Stromal cell of bone marrow (primary cell): Measurements from ENCODE around the gene CTNNA3.
"Not testable (repeated sequence)": the region's sequence is repeated elsewhere in the genome, so short reads cannot be mapped to it uniquely, and the experiment has no call there.

Source experiments
- DNase-seq: peaks from one replicate; pipeline ENCODE4 v3.0.0-alpha.2; 2012; ENCODE audit warnings: low read depth

CTNNA3 gene

GRCh38 chr10:67696029-67696428 lies at the start of gene CTNNA3:
CTNNA3 (minus strand) TSS chr10:67696195.
- DNase-seq: no peak

DNA sequence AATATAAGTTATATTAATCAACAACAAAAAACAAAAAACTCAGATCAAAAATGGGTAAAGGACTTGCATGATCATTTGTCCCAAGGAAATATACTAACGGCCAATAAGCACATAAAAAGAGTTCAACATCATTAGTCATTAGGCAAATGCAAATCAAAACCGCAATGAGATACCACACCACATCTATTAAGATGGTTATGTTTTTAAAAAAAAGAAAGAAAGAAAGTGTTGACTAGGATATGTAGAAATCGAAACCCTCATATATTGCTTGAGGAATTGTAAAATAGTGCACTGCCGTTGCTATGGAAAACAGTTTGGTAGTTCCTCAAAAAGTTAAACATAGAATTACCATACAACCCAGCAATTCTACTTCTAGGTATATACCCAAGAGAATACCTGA lies 39.4 kb upstream of the CTNNA3 start:
- DNase-seq: no peak

- DNase-seq: no peak
Measured at GRCh38 chr10:67733511-67733910, 37.5 kb upstream of the CTNNA3 start.

DNA sequence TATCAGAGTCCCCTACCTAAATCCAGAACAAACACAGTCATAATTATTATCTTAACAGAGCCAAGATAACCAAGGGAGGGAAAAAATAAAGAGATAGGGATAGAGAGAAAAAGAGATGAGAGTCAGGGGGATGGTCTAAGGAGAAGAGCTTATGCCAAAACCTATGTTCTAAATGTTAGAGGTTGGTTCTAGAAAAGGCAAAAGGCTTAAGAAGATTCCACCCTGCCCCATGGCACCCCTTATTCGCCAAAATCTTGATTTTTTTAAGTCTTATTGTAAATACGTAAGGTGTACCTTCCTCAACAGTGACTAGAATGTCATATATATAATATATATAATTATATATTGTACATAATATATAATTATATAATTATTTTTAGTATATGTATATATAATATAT lies 29.6 kb upstream of the CTNNA3 start:
- DNase-seq: no peak

- DNase-seq: no peak
Measured at GRCh38 chr10:67723601-67724000, 27.6 kb upstream of the CTNNA3 start.

- DNase-seq: no peak
Measured at GRCh38 chr10:67722113-67722512, 26.1 kb upstream of the CTNNA3 start.

- not testable (repeated sequence) for DNase-seq
Measured at GRCh38 chr10:67716455-67716854, 20.5 kb upstream of the CTNNA3 start.

DNA sequence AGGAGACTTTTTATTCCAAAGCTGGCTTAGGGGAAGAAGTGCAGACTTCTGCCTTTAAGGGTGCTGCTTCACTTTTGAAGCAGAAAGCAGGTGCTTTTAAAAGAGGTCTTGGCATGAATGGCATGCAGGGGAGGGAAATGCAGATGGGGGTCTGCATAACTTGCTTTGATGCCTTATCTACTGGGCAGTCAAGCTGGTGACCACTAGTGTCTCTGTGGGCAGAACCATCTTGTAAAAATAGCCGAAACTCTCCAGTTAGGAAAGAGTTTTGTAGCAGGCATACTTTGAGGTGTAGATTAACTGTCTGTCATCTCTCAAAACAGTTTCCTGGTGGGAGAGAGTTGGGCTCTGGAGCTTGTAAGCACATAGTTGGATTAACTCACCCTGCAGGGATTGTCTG lies 9.9 kb upstream of the CTNNA3 start:
- no peak for DNase-seq

GRCh38 chr10:67699613-67700270 lies 3.7 kb upstream of the CTNNA3 start:
- DNase-seq: not testable (repeated sequence)

DNA sequence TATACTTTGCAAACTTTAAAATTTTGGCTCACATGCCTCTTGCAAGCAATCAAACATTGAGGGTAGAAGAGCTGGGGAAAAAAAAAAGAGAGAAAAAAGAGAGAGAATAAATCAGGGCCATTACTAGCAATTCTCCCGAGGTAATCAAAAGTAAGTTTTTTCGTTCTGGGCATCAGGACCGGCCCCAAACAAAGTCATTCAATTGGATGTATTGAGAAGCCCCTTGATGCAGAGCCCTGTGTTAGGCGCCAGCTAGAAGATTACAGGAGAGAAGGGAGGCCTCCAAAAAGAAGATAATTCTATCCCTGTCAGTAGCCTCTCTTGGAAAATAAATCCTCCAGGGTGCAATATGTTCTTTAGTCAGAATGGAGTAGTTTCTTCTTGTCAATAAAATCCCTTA lies 2.2 kb upstream of the CTNNA3 start:
- DNase-seq: no peak

GRCh38 chr10:67697724-67698131 lies 1.7 kb upstream of the CTNNA3 start:
- peak; percentile 28 for DNase-seq

DNA sequence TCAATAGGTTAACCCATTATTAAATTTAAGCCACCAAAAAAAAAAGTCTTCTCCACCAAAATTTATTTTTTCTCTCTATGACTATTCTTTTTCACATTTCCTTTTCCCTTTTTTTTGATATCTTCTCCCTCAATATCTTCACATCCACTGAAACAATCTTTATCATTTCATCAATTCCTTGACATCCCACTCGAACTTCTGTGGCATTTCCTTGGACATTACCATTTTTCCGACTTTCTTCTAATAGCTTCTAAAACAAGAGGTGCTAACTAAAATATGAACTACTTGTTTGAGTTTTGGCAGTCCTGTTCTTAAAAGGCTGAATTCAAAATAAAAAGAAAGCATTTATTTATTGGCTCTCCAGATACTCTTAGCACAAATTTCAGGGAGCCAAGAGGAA lies 684 bp upstream of the CTNNA3 start:
- no peak for DNase-seq

- DNase-seq: no peak
Measured at GRCh38 chr10:67695555-67695954, 440 bp downstream of the CTNNA3 start.

DNA sequence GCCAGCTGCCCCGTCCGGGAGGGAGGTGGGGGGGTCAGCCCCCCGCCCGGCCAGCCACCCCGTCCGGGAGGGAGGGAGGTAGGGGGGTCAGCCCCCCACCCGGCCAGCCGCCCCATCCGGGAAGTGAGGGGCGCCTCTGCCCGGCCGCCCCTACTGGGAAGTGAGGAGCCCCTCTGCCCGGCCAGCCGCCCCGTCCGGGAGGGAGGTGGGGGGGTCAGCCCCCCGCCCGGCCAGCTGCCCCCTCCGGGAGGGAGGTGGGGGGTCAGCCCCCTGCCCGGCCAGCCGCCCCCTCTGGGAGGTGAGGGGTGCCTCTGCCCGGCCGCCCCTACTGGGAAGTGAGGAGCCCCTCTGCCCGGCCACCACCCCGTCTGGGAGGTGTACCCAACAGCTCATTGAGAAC lies 4.1 kb downstream of the CTNNA3 start:
- not testable (repeated sequence) for DNase-seq

DNA sequence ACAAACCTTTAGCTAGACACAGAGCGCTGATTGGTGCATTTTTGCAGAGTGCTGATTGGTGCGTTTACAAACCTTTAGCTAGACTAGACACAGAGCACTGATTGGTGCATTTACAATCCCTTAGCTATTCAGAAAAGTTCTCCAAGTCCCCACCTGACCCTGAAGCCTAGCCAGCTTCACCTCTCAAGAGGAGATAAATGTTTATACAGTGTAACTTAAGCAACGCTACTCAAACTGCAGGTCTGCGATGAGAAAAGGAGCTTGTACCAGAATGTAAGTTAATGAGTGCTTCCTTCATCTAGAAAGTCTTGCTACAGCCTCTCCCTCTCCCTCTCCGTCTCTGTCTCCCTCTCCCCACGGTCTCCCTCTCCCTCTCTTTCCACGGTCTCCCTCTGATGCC lies 5.5 kb downstream of the CTNNA3 start:
- not testable (repeated sequence) for DNase-seq

GRCh38 chr10:67684140-67684539 lies 11.9 kb downstream of the CTNNA3 start:
- DNase-seq: not testable (repeated sequence)

GRCh38 chr10:67678335-67678974 lies 17.5 kb downstream of the CTNNA3 start:
- no peak for DNase-seq

DNA sequence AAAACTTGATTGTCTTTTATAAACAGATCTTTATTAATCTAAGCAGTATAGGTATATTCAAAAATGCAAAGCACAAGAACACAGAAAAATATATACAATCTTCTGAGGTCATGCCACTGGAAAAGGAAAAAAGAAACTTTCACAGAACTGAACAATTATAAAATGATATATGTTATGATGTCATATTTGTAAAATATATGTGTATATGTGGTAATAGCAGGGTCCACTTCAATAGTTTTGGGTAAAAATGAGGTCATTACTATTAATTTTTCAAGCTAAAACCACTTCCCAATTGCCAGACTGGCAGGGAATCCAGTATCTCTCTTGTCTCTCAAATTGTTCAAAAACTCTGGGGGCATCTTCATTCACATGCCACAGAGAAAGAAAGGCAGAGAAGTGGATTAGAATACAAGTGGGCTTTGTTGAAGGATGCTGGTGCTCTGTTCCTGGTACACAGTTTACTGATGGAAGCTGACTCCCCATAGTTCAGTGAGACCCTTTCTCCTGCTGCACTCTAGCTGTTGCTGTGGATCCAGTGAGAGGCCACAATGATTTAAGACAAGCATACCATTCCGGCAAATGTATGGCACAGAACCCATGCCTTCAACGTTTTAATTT lies 19.7 kb downstream of the CTNNA3 start:
- DNase-seq: no peak

DNA sequence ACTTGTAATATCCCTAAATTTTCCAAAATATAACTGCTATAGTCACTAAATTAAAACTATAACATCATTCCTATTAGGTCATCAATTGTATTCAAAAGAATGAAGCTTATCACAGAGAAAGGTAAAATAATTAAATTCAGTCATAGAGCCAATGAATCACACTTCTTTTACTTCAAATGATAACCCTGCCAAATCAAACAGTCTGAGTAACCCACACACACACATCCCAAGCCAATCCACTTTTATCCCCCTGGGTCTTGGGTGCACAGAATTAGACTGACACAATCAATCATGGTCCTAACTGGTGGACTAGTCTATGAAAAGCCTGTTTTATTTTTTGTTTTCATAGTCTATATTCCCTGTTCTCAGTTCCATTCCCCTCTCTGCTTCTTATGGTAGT lies 25.6 kb downstream of the CTNNA3 start:
- DNase-seq: no peak

- DNase-seq: no peak
Measured at GRCh38 chr10:67669978-67670377, 26.0 kb downstream of the CTNNA3 start.

DNA sequence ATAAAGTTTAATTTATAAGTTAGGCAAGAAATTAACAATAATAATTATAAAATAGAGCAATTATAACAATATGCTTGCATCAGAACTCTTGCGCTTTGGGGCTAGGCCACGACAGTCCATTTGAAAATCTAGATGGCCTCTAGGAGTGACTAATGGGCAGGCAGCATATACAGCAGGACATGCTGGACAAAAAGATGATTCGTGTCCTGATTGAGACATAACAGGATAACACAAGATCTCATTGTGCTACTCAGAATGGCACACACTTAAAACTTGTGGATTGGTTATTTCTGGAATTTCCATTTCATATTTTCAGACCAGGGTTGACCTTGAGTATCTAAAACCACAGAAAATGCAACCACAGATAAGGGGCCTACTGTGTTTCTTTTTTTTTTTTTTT lies 27.5 kb downstream of the CTNNA3 start:
- DNase-seq: no peak

GRCh38 chr10:67667035-67667425 lies 29.0 kb downstream of the CTNNA3 start:
- no peak for DNase-seq

- peak; percentile 19 for DNase-seq
Measured at GRCh38 chr10:67666416-67667034, 29.5 kb downstream of the CTNNA3 start.
